ENCODE data around the gene EPM2A.

GRCh38 chr6:145627451-145627850 lies 107.9 kb downstream of the EPM2A start:
- TF ChIP-seq SREBF1 (IDR thresholded peaks at IDR 0.05; ENCODE audit: low read length) (no peak), RB1 (IDR thresholded peaks at IDR 0.05; ENCODE audit: borderline replicate concordance) (no peak), HDGF (IDR thresholded peaks at IDR 0.05) (no peak), SIN3A (IDR thresholded peaks at IDR 0.05; ENCODE audit: low read depth, low read length) (no peak), SREBF2 (IDR thresholded peaks at IDR 0.05; ENCODE audit: low read length) (no peak), RAD21 (IDR thresholded peaks at IDR 0.05; ENCODE audit: insufficient read depth, low read depth, low read length) (no peak), ATF3 (IDR thresholded peaks at IDR 0.05; ENCODE audit: borderline replicate concordance, extremely low read depth, low read depth, low read length) (no peak), CTCF (IDR thresholded peaks at IDR 0.05 in 2 of 3, conservative IDR thresholded peaks at IDR 0.05 in 1 of 3; ENCODE audit: control insufficient read depth in 2 of 3, extremely low read depth in 1 of 3, insufficient read depth in 1 of 3, low read depth in 3 of 3, low read length in 3 of 3) (no peak), EP300 (IDR thresholded peaks at IDR 0.05; ENCODE audit: borderline replicate concordance in 1 of 2, control insufficient read depth in 1 of 2, low read depth in 2 of 2, low read length in 2 of 2) (no peak), NR2C1 (IDR thresholded peaks at IDR 0.05) (no peak), SUZ12 (IDR thresholded peaks at IDR 0.05; ENCODE audit: unreplicated experiment) (no peak), ZNF217 (IDR thresholded peaks at IDR 0.05) (no peak), ZSCAN29 (IDR thresholded peaks at IDR 0.05) (no peak)
